Subcutaneous adipose tissue (tissue), 4 donors: ENCODE measurements around the gene AGMO. TPM values are rescaled to one million over a fixed set of nuclear protein-coding genes. Genes with fewer than 3 reads are reported as not detected.

Experiments
- total RNA-seq, 4 donors: library from RNA; depleted of rRNA; stranded (reverse); fragments of >200 nt; gene quantifications; one replicate each; pipeline ENCODE4 v1.1.0, GENCODE V29; 2016
- TF ChIP-seq, protein P1 (sequence below): fragments of 450-650 bp; IDR thresholded peaks from one replicate; pipeline ENCODE4 v1.5.1; 2016; ENCODE audit warnings: low read depth, mild to moderate bottlenecking, control low read depth, antibody characterized with exemption, moderate library complexity

The AGMO gene
- total RNA-seq, 4 donors from 2014 or later, result 2.4 to 28.6 (median 10.2) TPM

DNA sequence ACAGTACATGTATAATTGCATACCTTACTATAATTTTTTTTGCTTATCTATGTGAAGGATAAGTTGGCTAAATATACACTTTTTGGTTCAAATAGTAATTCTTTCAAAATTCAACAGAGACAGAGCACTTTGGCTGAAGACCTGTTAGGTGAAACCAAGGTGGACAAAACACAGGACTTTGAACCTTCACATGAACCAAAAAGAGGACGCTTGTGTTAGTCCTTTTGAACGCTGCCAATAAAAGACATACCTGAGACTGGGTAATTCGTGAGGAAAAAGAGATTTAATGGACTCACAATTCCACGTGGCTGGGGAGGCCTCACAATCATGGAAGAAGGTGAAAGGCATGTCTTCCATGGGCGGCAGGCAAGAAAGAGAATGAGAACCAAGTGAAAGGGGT is 4.7 kb upstream of the AGMO start:
- TF ChIP-seq, protein P1, sequence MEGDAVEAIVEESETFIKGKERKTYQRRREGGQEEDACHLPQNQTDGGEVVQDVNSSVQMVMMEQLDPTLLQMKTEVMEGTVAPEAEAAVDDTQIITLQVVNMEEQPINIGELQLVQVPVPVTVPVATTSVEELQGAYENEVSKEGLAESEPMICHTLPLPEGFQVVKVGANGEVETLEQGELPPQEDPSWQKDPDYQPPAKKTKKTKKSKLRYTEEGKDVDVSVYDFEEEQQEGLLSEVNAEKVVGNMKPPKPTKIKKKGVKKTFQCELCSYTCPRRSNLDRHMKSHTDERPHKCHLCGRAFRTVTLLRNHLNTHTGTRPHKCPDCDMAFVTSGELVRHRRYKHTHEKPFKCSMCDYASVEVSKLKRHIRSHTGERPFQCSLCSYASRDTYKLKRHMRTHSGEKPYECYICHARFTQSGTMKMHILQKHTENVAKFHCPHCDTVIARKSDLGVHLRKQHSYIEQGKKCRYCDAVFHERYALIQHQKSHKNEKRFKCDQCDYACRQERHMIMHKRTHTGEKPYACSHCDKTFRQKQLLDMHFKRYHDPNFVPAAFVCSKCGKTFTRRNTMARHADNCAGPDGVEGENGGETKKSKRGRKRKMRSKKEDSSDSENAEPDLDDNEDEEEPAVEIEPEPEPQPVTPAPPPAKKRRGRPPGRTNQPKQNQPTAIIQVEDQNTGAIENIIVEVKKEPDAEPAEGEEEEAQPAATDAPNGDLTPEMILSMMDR, result no peak

- TF ChIP-seq, protein P1, result no peak
These were observed 847 bp downstream of the AGMO start for GRCh38 chr7:15560968-15561367.

DNA sequence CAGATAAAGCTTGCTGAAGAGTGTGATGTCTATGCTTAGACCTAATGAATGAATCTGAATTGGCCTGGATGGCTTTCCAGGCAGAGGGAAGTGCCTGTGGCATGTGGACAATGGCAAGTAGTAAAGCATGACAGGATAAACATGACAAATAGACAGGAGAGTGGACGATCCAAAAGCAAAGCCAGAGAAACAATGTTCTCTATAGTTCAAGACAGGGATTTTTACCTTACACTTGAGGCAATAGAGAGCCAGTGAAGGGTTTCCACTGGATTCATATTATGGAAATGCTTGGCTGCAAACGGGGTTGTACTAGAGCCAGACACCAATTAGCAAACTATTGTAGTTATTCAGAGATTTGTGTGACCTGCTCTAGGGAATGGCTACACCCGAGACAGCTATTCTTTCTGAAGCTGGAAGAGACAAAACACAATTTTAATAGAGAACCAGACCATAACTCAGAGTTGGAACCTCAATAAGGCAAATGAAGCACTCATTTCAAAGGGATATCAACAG is 2.3 kb downstream of the AGMO start:
- TF ChIP-seq, protein P1, result no peak

- TF ChIP-seq, protein P1, result no peak
These were observed 3.1 kb downstream of the AGMO start for GRCh38 chr7:15558756-15559155.

GRCh38 chr7:15557686-15558085 is 4.1 kb downstream of the AGMO start:
- TF ChIP-seq, protein P1, result no peak

GRCh38 chr7:15557186-15557585 is 4.6 kb downstream of the AGMO start:
- TF ChIP-seq, protein P1, result no peak

DNA sequence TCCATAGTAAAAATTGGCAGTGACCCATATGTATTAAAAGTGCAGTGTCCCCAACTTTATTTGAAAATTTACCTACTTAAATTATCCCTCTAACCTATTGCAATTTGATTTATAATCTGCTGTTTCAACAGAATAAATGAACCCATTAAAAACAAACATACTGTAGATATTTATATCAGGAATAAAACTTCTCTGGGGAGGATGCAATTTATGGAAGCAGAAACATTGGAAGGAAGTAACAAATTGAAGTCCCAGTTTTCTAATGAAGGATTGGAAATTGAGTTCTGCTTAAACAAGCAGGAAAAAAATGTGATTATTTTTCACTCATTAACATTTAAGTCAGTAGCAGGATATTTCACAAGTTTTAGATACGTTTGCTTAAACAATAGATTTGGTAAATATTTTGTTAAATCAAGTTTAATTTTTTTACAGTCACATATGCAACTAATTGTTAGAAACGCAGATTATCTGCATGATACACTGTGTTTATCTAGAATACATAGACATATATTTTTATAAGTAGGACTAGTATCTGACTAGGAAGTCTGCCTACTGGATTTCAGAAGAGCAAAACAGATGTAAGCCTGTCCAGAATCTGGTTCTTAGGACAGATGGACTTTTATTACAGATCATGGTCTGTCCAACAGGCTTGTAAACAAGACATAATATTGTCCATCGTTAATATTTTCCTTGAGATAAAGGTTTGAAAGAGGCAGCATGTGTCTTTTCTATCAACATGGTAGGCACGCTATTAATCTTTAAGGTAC is 5.3 kb downstream of the AGMO start:
- TF ChIP-seq, protein P1, result no peak
